Ascending aorta (tissue), 2 donors: ENCODE data around the gene OR51I2. TPM values are rescaled to one million over a fixed set of nuclear protein-coding genes. Genes with fewer than 3 reads are reported as not detected.

Source experiments
- DNase-seq, 2 donors: peaks; one replicate each; pipeline ENCODE4 v3.0.0-alpha.2; 2019; ENCODE audit warnings: low spot score in 2 of 2
- H3K27ac ChIP-seq, 2 donors: fragments of 200-600 bp; sonication (generic); one replicate each; pipeline ENCODE4 v1.5.1; 2016 to 2017; ENCODE audit warnings: mild to moderate bottlenecking in 1 of 2
- H3K27me3 ChIP-seq: fragments of 200-600 bp; sonication (generic); one replicate; pipeline ENCODE4 v1.5.1; 2017
- H3K36me3 ChIP-seq, 2 donors: fragments of 200-600 bp; sonication (generic); one replicate each; pipeline ENCODE4 v1.5.1; 2016
- H3K4me1 ChIP-seq, 2 donors: fragments of 200-600 bp; sonication (generic); one replicate each; pipeline ENCODE4 v1.5.1; 2016 to 2017; ENCODE audit warnings: mild to moderate bottlenecking in 1 of 2
- H3K4me3 ChIP-seq, 2 donors: fragments of 200-600 bp; sonication (generic); one replicate each; pipeline ENCODE4 v1.5.1; 2016 to 2017; ENCODE audit warnings: mild to moderate bottlenecking in 1 of 2
- H3K9me3 ChIP-seq, 2 donors: fragments of 200-600 bp; sonication (generic); one replicate each; pipeline ENCODE4 v1.5.1; 2016
- intact Hi-C: fragments of 100-400 bp; cut with DNase I; formaldehyde crosslinking; loops from one replicate; pipeline ENCODE4 v1.15.1; 2023
- total RNA-seq: library from RNA; depleted of rRNA; stranded (reverse); fragments of >200 nt; gene quantifications from one replicate; pipeline ENCODE4 v1.1.0, GENCODE V29; 2016
- TF ChIP-seq, protein P1 (sequence below), 3 experiments: fragments of 200-600 bp in 2 of 3; fragments of 450-650 bp in 1 of 3; sonication (generic) in 2 of 3; IDR thresholded peaks; one replicate each; pipeline ENCODE4 v1.5.1; 2016 to 2019; ENCODE audit warnings: antibody characterized with exemption in 3 of 3, mild to moderate bottlenecking in 1 of 3, moderate library complexity in 1 of 3

Gene OR51I2
- total RNA-seq, 1 donor from 2014 or later, result not detected

- DNase-seq, result no peak
- Histone ChIP-seq H3K4me3 (no peak overlapping the region), H3K27ac (no peak overlapping the region), H3K36me3 (no peaks in the 10 kb centered on the region), H3K4me1 (no peaks in the 10 kb centered on the region), H3K9me3 (no peaks in the 10 kb centered on the region), H3K27me3 (no peaks in the 10 kb centered on the region)
- TF ChIP-seq, protein P1, sequence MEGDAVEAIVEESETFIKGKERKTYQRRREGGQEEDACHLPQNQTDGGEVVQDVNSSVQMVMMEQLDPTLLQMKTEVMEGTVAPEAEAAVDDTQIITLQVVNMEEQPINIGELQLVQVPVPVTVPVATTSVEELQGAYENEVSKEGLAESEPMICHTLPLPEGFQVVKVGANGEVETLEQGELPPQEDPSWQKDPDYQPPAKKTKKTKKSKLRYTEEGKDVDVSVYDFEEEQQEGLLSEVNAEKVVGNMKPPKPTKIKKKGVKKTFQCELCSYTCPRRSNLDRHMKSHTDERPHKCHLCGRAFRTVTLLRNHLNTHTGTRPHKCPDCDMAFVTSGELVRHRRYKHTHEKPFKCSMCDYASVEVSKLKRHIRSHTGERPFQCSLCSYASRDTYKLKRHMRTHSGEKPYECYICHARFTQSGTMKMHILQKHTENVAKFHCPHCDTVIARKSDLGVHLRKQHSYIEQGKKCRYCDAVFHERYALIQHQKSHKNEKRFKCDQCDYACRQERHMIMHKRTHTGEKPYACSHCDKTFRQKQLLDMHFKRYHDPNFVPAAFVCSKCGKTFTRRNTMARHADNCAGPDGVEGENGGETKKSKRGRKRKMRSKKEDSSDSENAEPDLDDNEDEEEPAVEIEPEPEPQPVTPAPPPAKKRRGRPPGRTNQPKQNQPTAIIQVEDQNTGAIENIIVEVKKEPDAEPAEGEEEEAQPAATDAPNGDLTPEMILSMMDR (IDR thresholded peaks at IDR 0.05), result peak; percentile 39 to 63 (median 59)
- intact Hi-C loops, result loop anchor here (1.0 kb wide), 1 partner anchor 332 kb away; the partner anchor contains the start of gene OR52N2
Observed at GRCh38 chr11:5476186-5476819, 27.2 kb downstream of the OR51I2 start.

DNA sequence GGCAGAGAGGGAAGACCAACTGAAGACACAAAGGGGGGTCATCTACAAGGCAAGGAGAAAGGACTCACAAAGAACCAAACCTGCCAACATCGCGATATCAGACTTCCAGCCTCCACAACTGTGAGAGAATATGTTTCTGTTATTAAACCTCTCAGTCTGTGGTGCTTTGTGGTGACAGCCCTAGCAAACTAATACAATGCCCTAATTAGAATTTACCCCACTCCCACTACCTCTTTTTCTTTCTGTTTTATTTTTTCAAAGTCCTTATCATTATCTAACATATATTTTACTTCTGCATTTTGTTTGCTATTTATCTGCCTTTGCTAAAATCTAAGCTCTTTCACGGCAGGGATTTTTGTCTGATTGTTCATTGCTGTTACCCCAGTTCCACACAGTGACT, 36.9 kb downstream of the OR51I2 start:
- Histone ChIP-seq H3K4me3 (no peak overlapping the region), H3K27ac (no peak overlapping the region), H3K27me3 (no peaks in the 10 kb centered on the region), H3K36me3 (no peaks in the 10 kb centered on the region), H3K9me3 (no peaks in the 10 kb centered on the region), H3K4me1 (no peaks in the 10 kb centered on the region)
- no peak for DNase-seq
- intact Hi-C loops, result no loop called here
- TF ChIP-seq, protein P1 (IDR thresholded peaks at IDR 0.05), result no peak

DNA sequence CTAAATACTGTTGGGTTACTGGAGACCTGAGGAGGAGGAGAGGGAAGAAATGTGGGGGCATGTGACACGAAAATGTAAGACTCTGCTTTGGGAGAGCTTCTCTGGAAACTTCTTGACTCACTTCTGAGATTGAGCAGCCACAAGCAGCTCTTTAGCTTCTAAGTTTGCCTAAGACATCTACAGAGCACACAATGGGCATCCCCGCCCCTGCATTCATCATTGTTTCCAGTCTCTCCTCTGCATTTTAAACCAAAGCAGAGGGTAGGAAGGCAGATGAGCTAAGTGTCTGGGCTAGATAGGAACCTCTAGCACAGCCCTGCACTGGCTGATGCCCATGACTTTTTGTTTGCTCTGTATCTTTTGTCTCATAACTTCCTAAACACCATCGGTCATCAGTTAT, 37.3 kb downstream of the OR51I2 start:
- TF ChIP-seq, protein P1 (IDR thresholded peaks at IDR 0.05), result no peak
- Histone ChIP-seq H3K36me3 (no peaks in the 10 kb centered on the region), H3K27me3 (no peaks in the 10 kb centered on the region), H3K9me3 (no peaks in the 10 kb centered on the region), H3K4me1 (no peaks in the 10 kb centered on the region), H3K4me3 (no peak overlapping the region), H3K27ac (no peak overlapping the region)
- no peak for DNase-seq
- intact Hi-C loops, result no loop called here

- TF ChIP-seq, protein P1 (IDR thresholded peaks at IDR 0.05), result no peak
- Histone ChIP-seq H3K27ac (no peak within 1 kb of the TSS), H3K27me3 (no peaks in the 10 kb centered on the region), H3K36me3 (no peaks in the 10 kb centered on the region), H3K4me3 (no peak within 1 kb of the TSS), H3K4me1 (no peaks in the 10 kb centered on the region), H3K9me3 (no peaks in the 10 kb centered on the region)
- no peak for DNase-seq
- intact Hi-C loops, result no loop called here
Observed at GRCh38 chr11:5488385-5488784, 39.3 kb downstream of the OR51I2 start, which contains the start of gene OR52D1. TSS of gene OR52D1 (plus strand) at chr11:5488685. CDS start at chr11:5488707, 22 bp downstream.

- intact Hi-C loops, result no loop called here
- Histone ChIP-seq H3K27ac (no peak overlapping the region), H3K9me3 (no peaks in the 10 kb centered on the region), H3K27me3 (no peaks in the 10 kb centered on the region), H3K4me3 (no peak overlapping the region), H3K36me3 (no peaks in the 10 kb centered on the region), H3K4me1 (no peaks in the 10 kb centered on the region)
- no peak for DNase-seq
- TF ChIP-seq, protein P1 (IDR thresholded peaks at IDR 0.05), result no peak
Observed at GRCh38 chr11:5488798-5489399, 39.8 kb downstream of the OR51I2 start.
